BE2C (cell line): ENCODE data around the gene JAG2.

Experiments
- DNase-seq: peaks from one replicate; pipeline ENCODE4 v3.0.0-alpha.2; 2020
- H3K27me3 ChIP-seq: fragments of 250-450 bp; sonication (Bioruptor Pico); 2 replicates; pipeline ENCODE4 v1.5.1; 2020; ENCODE audit warnings: mild to moderate bottlenecking
- H3K36me3 ChIP-seq: fragments of 250-450 bp; sonication (Bioruptor Pico); 2 replicates; pipeline ENCODE4 v1.5.1; 2020; ENCODE audit warnings: mild to moderate bottlenecking
- H3K4me1 ChIP-seq: fragments of 250-450 bp; sonication (Bioruptor Pico); 2 replicates; pipeline ENCODE4 v1.5.1; 2020
- H3K4me3 ChIP-seq: 2 replicates; pipeline ENCODE4 v1.5.1; 2011; ENCODE audit warnings: low read depth, low read length
- H3K9me3 ChIP-seq: fragments of 250-450 bp; sonication (Bioruptor Pico); 2 replicates; pipeline ENCODE4 v1.5.1; 2020
- CTCF ChIP-seq: IDR thresholded peaks from 2 replicates; pipeline ENCODE4 v1.5.1; 2012; ENCODE audit warnings: mild to moderate bottlenecking, low read depth, low read length

JAG2 gene

GRCh38 chr14:105181549-105182295 is 13.1 kb upstream of the JAG2 start:
- TF ChIP-seq CTCF: no peak
- Histone ChIP-seq H3K4me3 (no peak overlapping the region), H3K9me3 (no peaks in the 10 kb centered on the region), H3K36me3 (no peaks in the 10 kb centered on the region), H3K4me1 (no peaks in the 10 kb centered on the region), H3K27me3 (no peaks in the 10 kb centered on the region)
- no peak for DNase-seq

- Histone ChIP-seq H3K27me3 (no peaks in the 10 kb centered on the region), H3K4me3 (peak within 1 kb of the TSS; percentile 46), H3K9me3 (no peaks in the 10 kb centered on the region), H3K4me1 (no peaks in the 10 kb centered on the region), H3K36me3 (no peaks in the 10 kb centered on the region)
- DNase-seq: peak; percentile 75
- no peak for TF ChIP-seq CTCF
Observed at GRCh38 chr14:105180592-105181548, 12.3 kb upstream of the JAG2 start, which contains the start of gene NUDT14. TSS of gene NUDT14 (minus strand) at chr14:105181312. CDS start at chr14:105181209, 103 bp downstream.

GRCh38 chr14:105179191-105179590 is 10.6 kb upstream of the JAG2 start:
- no peak for TF ChIP-seq CTCF
- H3K9me3 ChIP-seq: no peaks in the 10 kb centered on the region
- H3K27me3 ChIP-seq: no peaks in the 10 kb centered on the region
- H3K36me3 ChIP-seq: no peaks in the 10 kb centered on the region
- no peak for DNase-seq
- H3K4me1 ChIP-seq: no peaks in the 10 kb centered on the region
- H3K4me3 ChIP-seq: no peak overlapping the region

DNA sequence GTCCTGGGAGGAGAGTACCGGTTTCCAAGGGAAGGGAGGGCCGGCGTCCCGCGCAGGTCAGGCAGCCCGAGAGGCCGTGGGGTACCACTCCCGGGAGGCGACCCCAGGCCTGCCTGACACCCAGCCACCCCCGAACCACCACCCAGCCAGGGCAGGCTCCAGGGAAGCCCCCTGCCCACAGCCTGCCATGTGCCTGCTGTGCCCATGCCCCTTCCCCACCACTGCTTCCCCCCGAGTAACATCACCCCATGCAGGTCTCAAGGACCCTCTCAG is 10.2 kb upstream of the JAG2 start:
- H3K9me3 ChIP-seq: no peaks in the 10 kb centered on the region
- DNase-seq: no peak
- no peak overlapping the region for H3K4me3 ChIP-seq
- no peaks in the 10 kb centered on the region for H3K4me1 ChIP-seq
- H3K27me3 ChIP-seq: no peaks in the 10 kb centered on the region
- no peak for TF ChIP-seq CTCF
- no peaks in the 10 kb centered on the region for H3K36me3 ChIP-seq

DNA sequence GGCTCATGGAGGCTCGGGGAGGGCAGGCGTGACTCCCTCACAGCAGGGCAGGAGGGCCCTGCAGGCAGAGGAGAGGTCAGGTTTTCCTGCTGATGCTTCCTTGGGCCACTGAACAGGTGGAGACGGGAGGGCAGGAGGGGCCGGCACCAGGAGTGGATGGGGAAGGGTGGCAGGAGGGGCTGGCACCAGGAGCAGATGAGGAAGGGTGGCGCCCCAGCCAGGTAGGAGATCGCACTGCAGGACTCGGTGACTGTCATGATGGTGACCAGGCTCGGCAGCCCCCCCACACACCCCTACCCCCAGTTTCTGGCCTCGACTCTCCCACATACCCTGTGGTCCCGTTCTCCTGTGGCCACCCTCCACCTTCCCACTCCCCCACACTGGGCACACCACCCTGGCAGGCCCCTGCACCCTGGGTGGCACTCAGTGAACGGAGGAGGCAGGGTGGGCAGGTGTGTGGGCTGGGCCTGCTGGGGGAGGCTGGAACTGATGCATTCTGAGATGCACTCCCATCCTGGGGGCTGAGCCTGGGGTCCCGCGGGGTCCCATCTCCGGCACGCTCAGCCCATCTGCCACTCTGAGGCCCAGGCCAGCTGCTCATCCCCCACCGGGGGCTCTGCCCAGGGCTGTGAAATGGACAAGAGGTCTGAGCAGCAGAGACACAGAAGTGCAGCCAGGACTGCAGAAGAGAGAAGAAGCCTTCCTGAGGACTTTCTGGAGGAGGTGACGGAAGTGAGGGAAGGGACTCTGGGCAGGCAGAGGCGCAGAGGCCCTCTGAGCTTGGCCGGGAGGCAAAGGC is 9.7 kb upstream of the JAG2 start:
- Histone ChIP-seq H3K4me1 (no peaks in the 10 kb centered on the region), H3K36me3 (no peaks in the 10 kb centered on the region)

More for the DNA sequence above, 9.7 kb upstream of the JAG2 start:
- no peaks in the 10 kb centered on the region for H3K9me3 ChIP-seq
- no peaks in the 10 kb centered on the region for H3K27me3 ChIP-seq
- no peak for DNase-seq
- no peak overlapping the region for H3K4me3 ChIP-seq
- no peak for TF ChIP-seq CTCF
